ENCODE results near the gene CXCL14. TPM values are rescaled to one million over a fixed set of nuclear protein-coding genes. Genes with fewer than 3 reads are reported as not detected.

The CXCL14 gene
- total and polyA plus RNA-seq, 2 of the 13 experiments (the other 11 are each of a cell fraction or from before 2014, with no cell fraction given): not detected

GRCh38 chr5:135551593-135552447, 27.0 kb downstream of the CXCL14 start (continued):
- TF ChIP-seq TFE3 (CRISPR knock-in tag; IDR thresholded peaks at IDR 0.05): no peak
- no peak for TF ChIP-seq ZBTB38 (CRISPR knock-in tag; IDR thresholded peaks at IDR 0.05)
- TF ChIP-seq SMC3 (IDR thresholded peaks at IDR 0.05; ENCODE audit: low read length): peak; percentile 97
- no peak for TF ChIP-seq MEF2D (CRISPR knock-in tag; IDR thresholded peaks at IDR 0.05)
- TF ChIP-seq PLRG1 (conservative IDR thresholded peaks at IDR 0.05): no peak
- 0 out of 2 replicates have a peak, but pooled peaks have one; percentile 27 for TF ChIP-seq ZNF224 (CRISPR knock-in tag; IDR thresholded peaks at IDR 0.05)
- TF ChIP-seq ZNF496 (CRISPR knock-in tag; IDR thresholded peaks at IDR 0.05; ENCODE audit: insufficient replicate concordance): no peak
- TF ChIP-seq ZNF124 (CRISPR knock-in tag; IDR thresholded peaks at IDR 0.05): no peak
- TF ChIP-seq NCOA1 (CRISPR knock-in tag; IDR thresholded peaks at IDR 0.05): no peak
- TF ChIP-seq ZNF841 (CRISPR knock-in tag; IDR thresholded peaks at IDR 0.05; ENCODE audit: borderline replicate concordance): no peak
- TF ChIP-seq STAG1 (CRISPR knock-in tag; IDR thresholded peaks at IDR 0.05): peak; percentile 91
- no peak for TF ChIP-seq POLR2AphosphoS5 (IDR thresholded peaks at IDR 0.05; ENCODE audit: low read depth, low read length)
- no peak for TF ChIP-seq ZC3H13 (CRISPR knock-in tag; IDR thresholded peaks at IDR 0.05)
- no peak for TF ChIP-seq MYPOP (CRISPR knock-in tag; IDR thresholded peaks at IDR 0.05)
- TF ChIP-seq ARNT2 (CRISPR knock-in tag; IDR thresholded peaks at IDR 0.05; ENCODE audit: low read depth): no peak
- no peak for TF ChIP-seq ZSCAN5A (CRISPR knock-in tag; IDR thresholded peaks at IDR 0.05; ENCODE audit: borderline replicate concordance)
- no peak for TF ChIP-seq ZNF713 (CRISPR knock-in tag; IDR thresholded peaks at IDR 0.05)
- TF ChIP-seq TOPORS (CRISPR knock-in tag; IDR thresholded peaks at IDR 0.05): no peak
- no peak for TF ChIP-seq HES4 (CRISPR knock-in tag; IDR thresholded peaks at IDR 0.05; ENCODE audit: borderline replicate concordance)
- TF ChIP-seq CTCF (CRISPR knock-in tag; IDR thresholded peaks at IDR 0.05): peak; percentile 92
- no peak for TF ChIP-seq REPIN1 (CRISPR knock-in tag; IDR thresholded peaks at IDR 0.05; ENCODE audit: borderline replicate concordance, low read depth)
- TF ChIP-seq PREB (CRISPR knock-in tag; IDR thresholded peaks at IDR 0.05): no peak
- no peak for TF ChIP-seq REL (CRISPR knock-in tag; conservative IDR thresholded peaks at IDR 0.05)

Measured in HepG2 (cell line).